Activated naive CD4-positive, alpha-beta T cell treated with anti-CD3 and anti-CD28 coated beads, Interleukin-2, amount 10 ng/mL, durations not matched to agents 5 hours and 36 hours (primary cell): ENCODE measurements around the gene TLCD3A. TPM values are rescaled to one million over a fixed set of nuclear protein-coding genes. Genes with fewer than 3 reads are reported as not detected.

Experiments used
- total RNA-seq, 2 experiments: library from RNA; stranded (reverse); gene quantifications; one replicate each; pipeline ENCODE4 v1.2.3, GENCODE V29; 2021

The TLCD3A gene
- total RNA-seq, result 10 to 100 TPM in 1 of 2 experiments, 1 to 10 TPM in 1; 10.0 to 10.6 TPM

GRCh38 chr17:732067-732901, at the start of gene TLCD3A:
Gene TLCD3A, plus strand, starts transcription at chr17:732596. Its CDS starts 52 bp downstream, at chr17:732648.

GRCh38 chr17:752002-752619, 19.7 kb downstream of the TLCD3A start, which contains the start of gene GEMIN4:
Gene GEMIN4, minus strand, starts transcription at chr17:752264. Its CDS starts 122 bp downstream, at chr17:752142.

GRCh38 chr17:781805-782731, 49.7 kb downstream of the TLCD3A start, which contains the start of the genes GLOD4 and MRM3:
Gene GLOD4, minus strand, starts transcription at chr17:782280. Its CDS starts 25 bp downstream, at chr17:782255.
Gene MRM3, plus strand, starts transcription at chr17:782353. Its CDS starts 26 bp downstream, at chr17:782379.

Other genes with a start within 250 kb of the TLCD3A start
- 10 to 100 TPM; 63.6 to 63.8 TPM for gene VPS53, start 17.8 kb upstream of the TLCD3A start, total RNA-seq
- gene GEMIN4, start 19.7 kb downstream of the TLCD3A start, total RNA-seq, result 10 to 100 TPM; 25.8 to 28.8 TPM
- 10 to 100 TPM; 60.0 to 67.4 TPM for gene GLOD4, start 49.7 kb downstream of the TLCD3A start, total RNA-seq
- gene MRM3, start 49.8 kb downstream of the TLCD3A start, total RNA-seq, result 10 to 100 TPM; 16.2 to 17.1 TPM
- gene NXN, start 247.2 kb downstream of the TLCD3A start, total RNA-seq, result under 1 TPM; 0.28 to 0.36 TPM